Stimulated activated CD4-positive, alpha-beta T cell treated with anti-CD3 and anti-CD28 coated beads, TNF-alpha, amount 100 ng/mL, for 1 hour (primary cell): ENCODE results near the gene LETMD1.
"Not testable (repeated sequence)": the region's sequence is repeated elsewhere in the genome, so short reads cannot be mapped to it uniquely, and the experiment has no call there.

ENCODE experiments used
- DNase-seq, 3 donors: peaks; one replicate each; pipeline ENCODE4 v3.0.0-alpha.2; 2020; ENCODE audit warnings: low read depth in 3 of 3, low spot score in 1 of 3

The LETMD1 gene

DNA sequence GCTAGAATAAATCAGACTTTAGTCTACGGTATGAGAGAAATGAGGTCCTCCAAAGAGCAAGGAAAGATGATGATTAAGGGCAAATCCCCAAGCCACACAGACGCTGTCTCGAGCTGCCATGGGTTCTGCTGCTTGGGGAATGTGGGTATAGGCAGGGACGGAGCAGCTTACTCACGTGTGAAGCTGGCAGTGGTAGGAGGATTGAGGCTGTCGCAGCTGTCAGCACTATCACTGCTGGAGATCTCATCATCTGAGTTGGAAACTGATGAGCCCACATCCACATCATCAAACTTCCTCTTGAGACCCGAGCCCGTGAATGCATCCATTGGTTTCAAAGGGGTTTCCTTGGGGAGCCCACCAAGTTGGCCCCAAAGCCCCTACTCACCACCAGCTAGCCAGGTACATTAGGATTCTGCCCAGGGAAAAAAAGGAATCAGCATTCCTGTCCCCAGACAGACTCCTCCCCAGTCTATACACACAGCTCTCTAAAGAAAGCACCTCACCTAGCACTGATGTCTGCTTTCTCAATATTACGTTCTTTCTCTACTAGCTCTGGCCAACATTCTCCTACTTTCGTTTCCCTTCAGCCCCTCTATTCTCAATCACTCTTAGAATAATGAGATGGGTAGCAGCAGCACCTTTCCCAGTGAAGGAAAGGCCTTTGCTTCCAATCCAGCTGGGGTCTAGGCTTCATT is 28.3 kb downstream of the LETMD1 start:
- no peak for DNase-seq

DNA sequence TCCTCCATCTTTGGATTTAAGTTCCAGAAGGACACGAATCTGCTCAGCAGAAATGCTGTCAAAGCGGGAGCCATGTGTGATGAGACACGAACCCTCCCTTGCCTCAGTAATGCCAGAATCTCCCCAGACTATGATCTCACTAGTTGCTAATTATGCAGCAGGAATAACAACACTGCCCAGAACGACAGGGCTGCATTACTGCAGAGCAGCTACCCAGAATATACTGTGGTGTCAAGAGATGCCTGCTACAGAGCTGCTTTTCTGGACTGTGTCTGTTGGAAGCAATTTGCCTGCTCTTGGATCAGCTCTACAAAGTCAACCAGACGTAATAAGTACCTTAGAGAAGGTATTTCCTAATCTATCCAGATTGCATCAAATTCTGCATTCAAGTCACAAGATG is 29.8 kb downstream of the LETMD1 start:
- no peak for DNase-seq

DNA sequence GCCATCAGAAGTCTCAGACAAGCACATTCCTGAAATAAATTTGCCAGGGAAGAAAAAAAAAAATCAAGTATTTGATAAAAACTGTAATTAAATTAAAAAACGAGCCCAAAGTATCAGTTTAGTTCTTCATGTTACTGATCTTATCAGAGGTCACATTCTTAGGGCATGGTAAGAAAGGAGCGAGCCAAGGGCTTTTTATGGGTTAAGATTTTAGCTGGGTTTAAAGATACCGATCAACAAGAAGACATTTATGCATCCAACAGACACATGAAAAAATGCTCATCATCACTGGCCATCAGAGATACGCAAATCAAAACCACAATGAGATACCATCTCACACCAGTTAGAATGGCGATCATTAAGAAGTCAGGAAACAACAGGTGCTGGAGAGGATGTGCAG is 30.2 kb downstream of the LETMD1 start:
- DNase-seq, result not testable (repeated sequence)

DNA sequence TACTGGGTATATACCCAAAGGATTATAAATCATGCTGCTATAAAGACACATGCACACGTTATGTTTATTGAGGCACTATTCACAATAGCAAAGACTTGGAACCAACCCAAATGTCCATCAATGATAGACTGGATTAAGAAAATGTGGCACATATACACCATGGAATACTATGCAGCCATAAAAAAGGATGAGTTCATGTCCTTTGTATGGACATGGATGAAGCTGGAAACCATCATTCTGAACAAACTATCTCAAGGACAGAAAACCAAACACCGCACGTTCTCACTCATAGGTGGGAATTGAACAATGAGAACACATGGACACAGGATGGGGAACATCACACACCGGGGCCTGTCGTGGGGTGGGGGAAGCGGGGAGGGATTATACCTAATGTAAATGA is 30.7 kb downstream of the LETMD1 start:
- DNase-seq, result not testable (repeated sequence)

DNA sequence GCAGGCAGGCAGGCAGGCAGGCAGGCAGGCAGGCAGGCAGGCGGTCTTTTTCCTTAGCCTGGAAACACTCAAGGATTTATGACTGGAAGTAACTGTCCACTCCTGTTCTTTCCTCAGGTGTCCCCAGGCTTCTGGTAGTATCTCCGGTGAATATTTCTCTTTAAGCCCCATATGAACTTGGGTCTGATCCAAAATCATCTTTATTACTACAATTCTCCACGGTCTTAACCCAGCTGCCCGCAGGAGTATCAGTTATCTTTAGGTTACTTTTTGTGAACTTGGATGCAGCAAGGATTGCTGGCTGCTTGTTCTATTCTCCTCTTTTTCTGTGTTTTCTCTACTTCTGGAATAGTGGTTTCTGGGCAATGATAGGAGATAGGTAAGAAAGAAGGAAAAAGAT is 32.0 kb downstream of the LETMD1 start:
- DNase-seq, result no peak

DNA sequence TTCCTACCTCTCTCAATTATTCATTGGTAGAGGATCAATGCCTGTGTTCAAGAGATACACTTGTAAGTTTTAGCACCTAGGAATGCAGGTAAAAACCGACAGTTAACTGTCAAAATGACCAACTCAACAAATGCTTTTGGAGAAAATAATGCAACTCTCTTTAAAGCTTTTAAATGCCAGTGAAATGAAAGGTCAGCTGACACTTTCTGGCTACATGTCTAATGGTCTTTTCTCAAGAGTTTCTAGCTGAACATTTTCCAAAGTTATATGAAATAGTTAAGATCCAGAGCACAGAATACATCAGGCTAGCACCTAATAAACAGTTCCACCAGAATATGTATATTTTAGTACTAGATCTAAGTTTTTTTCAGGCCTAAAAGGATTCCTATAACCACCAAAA is 33.3 kb downstream of the LETMD1 start:
- no peak for DNase-seq

DNA sequence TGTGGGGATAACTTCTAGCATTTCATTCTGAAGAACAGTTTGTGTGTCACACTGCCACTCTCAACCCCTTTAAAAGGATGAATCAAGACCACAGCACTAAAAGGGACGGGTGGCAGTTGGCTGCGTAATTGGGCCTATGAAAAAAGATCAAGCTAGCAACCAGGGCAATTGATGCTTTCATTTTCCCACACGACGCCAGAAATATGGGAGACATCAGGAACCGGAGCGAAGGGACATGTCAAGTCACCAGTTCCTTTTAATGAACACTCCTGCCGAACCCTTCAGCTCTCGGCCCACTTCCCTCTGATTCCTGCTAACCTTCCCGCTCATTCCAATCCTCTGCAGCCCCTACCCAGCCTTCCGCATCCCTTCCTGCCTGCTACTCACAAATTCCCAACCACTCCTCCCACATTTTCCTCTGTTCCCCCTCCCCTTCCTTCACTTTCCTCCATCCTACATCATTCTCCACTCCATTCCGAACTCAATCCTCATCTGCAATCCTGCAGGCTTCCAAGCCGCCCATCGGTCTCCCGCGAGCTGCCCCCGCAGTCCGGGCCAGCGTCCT is 34.5 kb downstream of the LETMD1 start:
- DNase-seq, result no peak

DNA sequence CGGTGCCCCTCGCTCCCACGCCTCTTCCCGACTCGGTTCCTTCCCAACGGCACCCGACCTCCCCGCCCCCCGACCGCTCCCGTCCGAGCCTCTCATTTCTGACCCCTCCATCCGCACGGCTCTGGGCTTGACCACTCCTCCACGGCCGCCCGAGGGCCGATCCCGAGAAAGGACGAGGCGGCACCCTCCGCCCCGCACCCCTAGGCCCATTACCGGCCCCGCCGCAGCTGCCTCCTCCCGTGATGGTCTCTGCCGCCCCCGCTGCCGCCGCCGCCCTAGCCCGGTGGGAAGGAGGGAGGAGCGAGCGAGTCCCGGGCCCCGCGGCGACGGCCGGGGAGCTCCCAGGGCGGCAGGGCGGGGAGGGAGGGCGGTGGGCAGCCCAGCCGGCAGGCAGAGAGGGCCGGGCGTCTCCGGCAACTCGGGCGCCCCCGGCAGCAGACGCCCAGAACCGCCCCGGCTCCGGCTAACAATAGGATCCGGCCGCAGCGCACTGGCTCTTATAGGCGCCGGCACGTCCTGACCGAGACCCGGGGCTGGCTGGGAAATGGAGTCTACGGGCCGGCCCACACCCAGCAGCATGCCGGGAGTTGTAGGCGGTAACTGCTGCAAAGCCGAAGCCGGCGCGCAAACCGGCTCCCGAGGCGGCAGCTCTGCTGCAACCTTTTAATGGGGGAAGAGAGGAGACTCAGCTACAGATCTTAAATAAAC is 35.2 kb downstream of the LETMD1 start, which contains the start of gene CSRNP2:
TSS of gene CSRNP2 (minus strand) at position 471 of the 708 bp plus-strand sequence. CDS start 7,035 bp downstream, outside the sequence.
- peak; percentile 89 to 90 (median 90) for DNase-seq

DNA sequence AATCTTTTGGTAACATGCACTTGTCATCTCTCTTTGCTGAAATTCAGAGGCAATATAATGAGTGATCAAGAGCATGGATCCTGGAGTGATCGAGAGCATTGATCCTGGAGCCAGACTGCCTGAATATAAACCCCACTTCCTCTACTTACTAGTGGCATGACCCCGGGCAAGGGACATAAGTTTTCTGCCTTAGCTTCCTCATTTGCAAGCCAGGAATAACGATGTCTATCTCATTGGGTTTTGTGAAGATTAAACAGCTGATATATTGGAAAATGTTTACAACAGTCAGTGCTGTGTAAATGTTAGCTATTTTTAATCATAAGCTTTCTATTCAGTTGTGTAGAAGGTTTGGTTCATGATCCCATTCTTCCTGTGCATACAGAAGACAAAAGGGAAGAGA is 37.6 kb downstream of the LETMD1 start:
- no peak for DNase-seq

DNA sequence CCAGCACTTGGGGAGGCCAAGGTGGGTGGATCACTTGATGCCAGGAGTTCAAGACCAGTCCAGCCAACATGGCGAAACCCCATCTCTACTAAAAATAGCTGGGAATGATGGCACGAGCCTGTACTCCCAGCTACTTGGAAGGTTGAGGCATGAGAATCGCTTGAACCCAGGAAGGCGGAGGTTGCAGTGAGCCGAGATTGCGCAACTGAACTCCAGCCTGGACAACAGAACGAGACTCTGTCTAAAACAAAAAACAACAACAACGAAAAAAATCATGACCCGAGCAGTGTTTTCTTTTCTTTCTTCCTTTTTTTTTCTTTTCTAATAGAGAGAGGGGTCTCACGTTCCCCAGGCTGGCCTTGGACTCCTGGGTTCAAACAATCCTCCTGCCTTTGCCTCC is 38.8 kb downstream of the LETMD1 start:
- DNase-seq, result no peak

DNA sequence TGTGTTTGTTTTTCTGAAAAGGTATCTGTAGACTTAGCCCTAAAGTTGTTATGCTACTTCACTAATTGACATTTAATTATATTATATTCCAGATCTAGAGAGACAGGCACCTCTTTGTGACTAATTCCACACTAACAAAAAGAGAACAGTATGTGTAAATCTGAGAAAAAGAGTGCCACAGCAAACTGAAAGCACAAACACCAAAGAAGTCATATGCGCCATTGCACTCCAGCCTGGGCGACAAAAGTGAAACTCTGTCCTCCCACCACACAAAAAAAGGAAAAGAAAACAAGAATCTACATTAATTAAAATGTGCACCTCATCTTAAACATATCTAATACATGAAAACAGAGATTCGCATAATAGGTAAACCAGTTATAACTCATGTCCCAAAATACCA is 39.7 kb downstream of the LETMD1 start:
- DNase-seq, result no peak

DNA sequence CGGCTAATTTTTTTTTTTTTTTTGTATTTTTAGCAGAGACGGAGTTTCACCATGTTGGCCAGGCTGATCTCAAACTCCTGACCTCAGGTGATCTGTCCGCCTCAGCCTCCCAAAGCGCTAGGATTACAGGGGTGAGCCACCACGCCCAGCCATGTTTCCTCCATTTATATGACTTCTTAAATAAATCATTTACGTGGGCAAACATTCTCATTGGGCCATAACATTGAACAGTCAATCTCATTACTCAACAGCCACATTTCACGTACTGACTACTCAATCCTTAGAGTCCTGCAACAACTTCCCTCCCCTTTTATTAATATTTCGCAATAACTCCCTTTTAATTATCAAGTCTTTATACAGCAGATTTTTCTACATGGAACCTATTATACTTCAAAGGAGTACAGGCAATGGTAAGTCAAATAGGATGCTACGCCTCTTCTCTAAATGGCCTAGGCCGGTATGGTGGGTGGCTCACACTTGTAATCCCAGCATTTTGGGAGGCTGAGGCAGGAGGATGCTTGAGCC is 42.6 kb downstream of the LETMD1 start:
- DNase-seq, result no peak

DNA sequence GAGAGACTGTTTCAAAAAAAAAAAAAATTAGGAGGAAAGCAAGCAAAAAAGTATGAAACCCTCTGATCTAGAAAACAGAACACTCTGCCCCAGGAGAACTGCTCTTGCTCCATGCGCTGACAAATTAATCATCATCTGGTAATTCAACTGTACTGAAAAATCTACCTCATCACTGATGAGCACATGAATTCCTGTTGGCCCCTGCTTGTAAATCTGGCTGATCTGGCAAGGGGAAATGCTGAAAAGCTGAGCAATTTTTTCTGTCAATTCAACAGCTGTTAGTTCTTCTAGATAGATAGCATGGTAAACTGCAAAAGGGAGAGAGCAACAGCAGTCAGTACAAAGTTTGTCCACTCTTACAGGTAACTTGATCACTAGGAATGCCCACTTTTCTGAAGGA is 50.5 kb downstream of the LETMD1 start:
- DNase-seq, result no peak

DNA sequence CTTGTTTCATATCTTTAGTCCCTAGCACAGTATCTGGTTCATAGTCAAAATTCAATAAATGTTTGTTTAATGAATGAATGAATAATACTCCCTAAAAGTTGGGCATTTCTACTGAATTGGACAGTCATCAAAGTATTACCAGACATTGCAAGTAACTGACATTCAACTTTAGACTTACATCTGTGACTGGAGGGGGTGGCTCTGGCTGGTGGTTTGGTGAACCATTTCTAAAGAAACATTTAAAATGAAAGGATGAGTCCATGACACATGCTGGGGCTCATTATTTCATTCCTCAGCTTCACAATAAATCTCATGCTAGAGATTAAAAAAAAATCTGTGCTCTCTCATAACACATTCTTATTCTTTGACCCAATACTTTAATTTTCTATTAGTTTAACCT is 55.9 kb downstream of the LETMD1 start:
- DNase-seq, result no peak

DNA sequence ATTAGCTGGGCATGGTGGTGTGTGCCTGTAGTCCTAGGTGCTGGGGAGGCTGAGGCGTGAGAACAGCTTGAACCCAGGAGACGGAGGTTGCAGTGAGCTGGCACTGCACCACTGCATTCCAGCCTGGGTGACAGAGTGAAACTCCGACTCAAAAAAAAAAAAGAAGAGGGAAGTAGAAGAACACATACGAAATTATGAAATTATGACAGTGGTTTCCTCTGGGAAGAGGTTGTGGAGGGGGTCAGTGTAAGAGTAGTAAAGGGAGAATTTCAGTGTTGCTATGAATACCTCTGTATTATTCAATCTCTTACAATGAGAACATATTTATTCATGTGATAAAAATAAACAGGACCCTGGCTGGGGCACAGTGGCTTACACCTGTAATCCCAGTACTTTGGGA is 60.0 kb downstream of the LETMD1 start:
- no peak for DNase-seq
